Fibroblast of mammary gland (primary cell): Measurements from ENCODE around the gene BRAT1.
"Not testable (repeated sequence)": the region's sequence is repeated elsewhere in the genome, so short reads cannot be mapped to it uniquely, and the experiment has no call there.

ENCODE experiments used
- DNase-seq: peaks from one replicate; pipeline ENCODE4 v3.0.0-alpha.2; 2010; ENCODE audit warnings: low read depth
- H3K4me3 ChIP-seq: 2 replicates; pipeline ENCODE4 v1.5.1; 2011; ENCODE audit warnings: low read depth, mild to moderate bottlenecking, low read length, moderate library complexity; ENCODE audit not compliant: control insufficient read depth
- TF ChIP-seq, protein P1 (sequence below): conservative IDR thresholded peaks from 2 replicates; pipeline ENCODE4 v1.5.1; 2011; ENCODE audit warnings: low read depth, low read length, inconsistent platforms; ENCODE audit not compliant: control insufficient read depth, insufficient read depth

Gene BRAT1

DNA sequence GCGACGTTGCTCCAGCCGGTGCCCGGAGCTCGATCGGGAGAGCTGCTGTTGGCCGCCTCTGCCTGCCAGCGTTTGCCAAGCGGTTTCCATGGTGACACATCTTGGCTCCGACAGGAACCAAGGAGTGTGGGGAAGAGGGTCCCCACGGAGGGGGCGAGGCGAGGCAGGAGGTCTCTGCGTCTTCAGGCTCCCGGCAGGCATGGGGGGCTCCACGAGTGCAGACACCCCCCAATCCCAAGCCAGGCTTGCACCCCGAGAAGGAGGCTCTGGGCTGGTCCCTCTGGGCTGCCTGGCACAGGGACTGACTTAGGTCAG is 23.6 kb downstream of the BRAT1 start:
- not testable (repeated sequence) for DNase-seq, H3K4me3 ChIP-seq

GRCh38 chr7:2530994-2531795 is 24.1 kb downstream of the BRAT1 start:
- DNase-seq, H3K4me3 ChIP-seq: not testable (repeated sequence)

GRCh38 chr7:2530071-2530987 is 25.0 kb downstream of the BRAT1 start:
- TF ChIP-seq, protein P1, sequence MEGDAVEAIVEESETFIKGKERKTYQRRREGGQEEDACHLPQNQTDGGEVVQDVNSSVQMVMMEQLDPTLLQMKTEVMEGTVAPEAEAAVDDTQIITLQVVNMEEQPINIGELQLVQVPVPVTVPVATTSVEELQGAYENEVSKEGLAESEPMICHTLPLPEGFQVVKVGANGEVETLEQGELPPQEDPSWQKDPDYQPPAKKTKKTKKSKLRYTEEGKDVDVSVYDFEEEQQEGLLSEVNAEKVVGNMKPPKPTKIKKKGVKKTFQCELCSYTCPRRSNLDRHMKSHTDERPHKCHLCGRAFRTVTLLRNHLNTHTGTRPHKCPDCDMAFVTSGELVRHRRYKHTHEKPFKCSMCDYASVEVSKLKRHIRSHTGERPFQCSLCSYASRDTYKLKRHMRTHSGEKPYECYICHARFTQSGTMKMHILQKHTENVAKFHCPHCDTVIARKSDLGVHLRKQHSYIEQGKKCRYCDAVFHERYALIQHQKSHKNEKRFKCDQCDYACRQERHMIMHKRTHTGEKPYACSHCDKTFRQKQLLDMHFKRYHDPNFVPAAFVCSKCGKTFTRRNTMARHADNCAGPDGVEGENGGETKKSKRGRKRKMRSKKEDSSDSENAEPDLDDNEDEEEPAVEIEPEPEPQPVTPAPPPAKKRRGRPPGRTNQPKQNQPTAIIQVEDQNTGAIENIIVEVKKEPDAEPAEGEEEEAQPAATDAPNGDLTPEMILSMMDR, result no peak
- peak; percentile 26 for DNase-seq
- H3K4me3 ChIP-seq, result no peak overlapping the region

GRCh38 chr7:2529161-2530070 is 25.9 kb downstream of the BRAT1 start:
- TF ChIP-seq, protein P1, result no peak
- DNase-seq, result peak; percentile 54
- H3K4me3 ChIP-seq, result no peak overlapping the region

DNA sequence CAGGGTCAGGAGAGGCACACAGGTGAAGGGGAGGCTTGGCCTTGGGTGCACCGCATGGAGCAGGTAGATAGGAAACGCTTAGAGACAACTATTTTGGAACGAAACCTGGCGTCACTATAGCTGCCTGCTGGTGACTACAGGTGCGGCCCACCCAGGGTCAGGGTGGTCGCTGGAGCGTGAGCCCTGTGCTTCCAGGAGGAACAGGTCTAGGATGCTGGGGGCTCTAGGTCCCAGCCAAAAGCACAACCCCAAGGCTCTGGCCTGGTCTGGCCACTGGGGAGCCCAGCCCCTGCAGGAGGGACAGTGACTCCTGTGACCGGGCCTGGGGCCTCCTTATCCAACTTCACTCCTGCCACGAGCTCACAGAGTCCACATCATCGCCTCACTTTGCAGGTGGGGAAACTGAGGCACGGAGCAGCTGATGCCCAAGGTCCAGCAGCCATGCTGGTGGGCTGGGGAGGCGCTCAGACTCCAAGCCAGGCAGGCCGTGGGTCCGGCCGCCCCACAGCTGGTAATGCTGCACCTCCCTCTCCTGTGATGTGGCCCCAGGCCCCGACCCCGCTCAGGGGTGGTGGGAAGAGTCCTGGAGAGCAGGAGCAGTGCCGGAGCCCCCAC is 26.7 kb downstream of the BRAT1 start:
- TF ChIP-seq, protein P1, result no peak
- DNase-seq, result no peak
- no peak overlapping the region for H3K4me3 ChIP-seq

DNA sequence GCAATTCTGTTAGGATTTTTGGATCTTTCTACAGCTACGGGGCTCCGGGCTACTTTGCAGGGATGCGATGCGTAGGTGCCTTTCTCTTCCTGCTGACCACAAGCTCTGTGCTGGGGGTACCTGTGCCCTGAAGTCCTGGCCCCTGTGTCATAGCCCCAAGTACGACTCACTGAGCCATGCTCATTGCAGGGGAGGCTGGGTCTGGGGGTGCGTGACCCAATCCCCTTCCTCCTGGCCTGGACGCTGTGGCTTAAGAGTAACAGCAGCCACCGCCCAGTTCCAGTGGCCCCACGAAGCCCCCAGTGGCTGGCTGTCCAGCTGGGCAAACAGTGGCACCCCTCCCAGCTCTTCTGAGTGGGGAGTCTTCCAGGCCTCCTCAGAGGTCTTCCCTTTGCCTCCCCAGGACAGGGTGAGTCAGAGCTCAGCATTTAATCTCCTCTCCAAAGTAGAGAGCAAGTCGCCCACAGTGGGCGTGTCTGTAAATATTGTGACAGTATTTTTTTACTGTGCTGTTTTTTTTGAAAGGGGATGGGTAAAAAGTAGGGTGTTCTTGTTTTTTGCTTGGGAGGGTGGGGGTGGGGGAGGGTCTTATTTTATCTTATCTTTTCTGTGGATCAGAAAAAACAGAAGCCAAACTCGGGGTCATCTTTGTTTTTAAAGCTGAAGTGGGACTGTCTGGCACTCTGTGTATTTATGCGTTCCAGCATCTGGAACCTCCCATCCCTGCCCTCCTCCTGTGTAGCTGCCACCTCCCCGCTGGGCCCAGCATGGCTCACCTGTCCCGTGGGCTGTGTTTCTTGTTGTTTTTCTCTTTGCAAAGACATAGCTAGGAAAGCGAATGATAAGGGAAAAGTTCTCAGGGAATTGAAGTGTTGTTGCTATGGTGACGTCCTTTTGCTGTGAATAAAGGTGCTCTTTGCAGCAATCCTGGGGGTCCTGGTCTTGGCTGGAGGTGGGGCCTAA is 27.5 kb downstream of the BRAT1 start:
- TF ChIP-seq, protein P1, result no peak
- peak; percentile 80 for DNase-seq

More for the DNA sequence above, 27.5 kb downstream of the BRAT1 start:
- no peak overlapping the region for H3K4me3 ChIP-seq
